Muscle of leg (tissue), 16 donors: ENCODE measurements around the gene GAP43. TPM values are rescaled to one million over a fixed set of nuclear protein-coding genes. Genes with fewer than 3 reads are reported as not detected.

Source experiments
- DNase-seq: peaks from one replicate; pipeline ENCODE4 v3.0.0; 2013
- H3K27ac ChIP-seq: one replicate; pipeline ENCODE4 v1.5.1; 2013; ENCODE audit warnings: mild to moderate bottlenecking, low read length, control low read depth
- H3K27me3 ChIP-seq: one replicate; pipeline ENCODE4 v1.6.1; 2013; ENCODE audit warnings: low read length; ENCODE audit not compliant: control insufficient read depth, insufficient read depth
- H3K36me3 ChIP-seq: one replicate; pipeline ENCODE4 v1.6.1; 2013; ENCODE audit warnings: low read length; ENCODE audit not compliant: control insufficient read depth, insufficient read depth
- H3K4me1 ChIP-seq: one replicate; pipeline ENCODE4 v1.6.1; 2013; ENCODE audit warnings: low read length; ENCODE audit not compliant: control insufficient read depth, insufficient read depth
- H3K4me3 ChIP-seq: one replicate; pipeline ENCODE4 v1.5.1; 2013; ENCODE audit warnings: low read length, control low read depth
- H3K9me3 ChIP-seq: replicated peaks from 2 replicates; pipeline ENCODE4 v1.6.1; 2013; ENCODE audit warnings: low read depth, low read length; ENCODE audit not compliant: control insufficient read depth
- WGBS: methylation state at CpG from one replicate; pipeline ENCODE4 v1.1.5; 2013; ENCODE audit warnings: missing lambda C conversion rate; ENCODE audit not compliant: insufficient coverage; 5-methylcytosine and 5-hydroxymethylcytosine counted together
- long read RNA-seq, 11 donors: transcript quantifications; one replicate each; lab custom pipeline, GENCODE V29; 2026
- polyA plus RNA-seq, 8 donors: library from polyadenylated mRNA; unstranded; fragments of 120-200 nt; gene quantifications; one replicate each; pipeline versions ENCODE4 v1.2.1 to v1.2.3, GENCODE V29; 2013; ENCODE audit warnings: inconsistent platforms in 1 of 8, low replicate concordance in 1 of 8; ENCODE audit not compliant: insufficient read length in 8 of 8, insufficient read depth in 1 of 8
- total RNA-seq: library from RNA; stranded (reverse); fragments of 120-200 nt; gene quantifications from one replicate; pipeline ENCODE4 v1.2.4, GENCODE V29; 2013

GAP43 gene, protein sequence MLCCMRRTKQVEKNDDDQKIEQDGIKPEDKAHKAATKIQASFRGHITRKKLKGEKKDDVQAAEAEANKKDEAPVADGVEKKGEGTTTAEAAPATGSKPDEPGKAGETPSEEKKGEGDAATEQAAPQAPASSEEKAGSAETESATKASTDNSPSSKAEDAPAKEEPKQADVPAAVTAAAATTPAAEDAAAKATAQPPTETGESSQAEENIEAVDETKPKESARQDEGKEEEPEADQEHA
- total RNA-seq (4.3 TPM), polyA plus RNA-seq (1 to 10 TPM; 1.7 to 9.8 (median 3.4) TPM)
- long read RNA-seq, donor 1, result 0 reads
- long read RNA-seq, donor 2, result 0 reads
- long read RNA-seq, donor 3, partial matches to known transcripts, result 0 of 1 reads
- long read RNA-seq, donor 3, other reads (novel, unspliced or antisense), result 0 of 1 reads
- long read RNA-seq, donor 4, partial matches to known transcripts, result 0 of 1 reads
- long read RNA-seq, donor 4, other reads (novel, unspliced or antisense), result 0 of 1 reads
- long read RNA-seq, donor 5, transcript GAP43-201 (3 exons, 1,691 nt), result major isoform, 11 of 11 reads
- long read RNA-seq, donor 5, partial matches to known transcripts, result 0 of 11 reads
- long read RNA-seq, donor 5, other reads (novel, unspliced or antisense), result 0 of 11 reads
- long read RNA-seq, donor 6, partial matches to known transcripts, result 0 of 1 reads
- long read RNA-seq, donor 6, other reads (novel, unspliced or antisense), result 0 of 1 reads
- long read RNA-seq, donor 7, transcript GAP43-201 (3 exons, 1,691 nt), result major isoform, 5 of 5 reads
- long read RNA-seq, donor 7, partial matches to known transcripts, result 0 of 5 reads
- long read RNA-seq, donor 7, other reads (novel, unspliced or antisense), result 0 of 5 reads
- long read RNA-seq, donor 8, result 0 reads
- long read RNA-seq, donor 9, partial matches to known transcripts, result 0 of 1 reads
- long read RNA-seq, donor 9, other reads (novel, unspliced or antisense), result 0 of 1 reads
- long read RNA-seq, donor 10, result 0 reads
- long read RNA-seq, donor 11, partial matches to known transcripts, result 0 of 4 reads
- long read RNA-seq, donor 11, other reads (novel, unspliced or antisense), result 0 of 4 reads

DNA sequence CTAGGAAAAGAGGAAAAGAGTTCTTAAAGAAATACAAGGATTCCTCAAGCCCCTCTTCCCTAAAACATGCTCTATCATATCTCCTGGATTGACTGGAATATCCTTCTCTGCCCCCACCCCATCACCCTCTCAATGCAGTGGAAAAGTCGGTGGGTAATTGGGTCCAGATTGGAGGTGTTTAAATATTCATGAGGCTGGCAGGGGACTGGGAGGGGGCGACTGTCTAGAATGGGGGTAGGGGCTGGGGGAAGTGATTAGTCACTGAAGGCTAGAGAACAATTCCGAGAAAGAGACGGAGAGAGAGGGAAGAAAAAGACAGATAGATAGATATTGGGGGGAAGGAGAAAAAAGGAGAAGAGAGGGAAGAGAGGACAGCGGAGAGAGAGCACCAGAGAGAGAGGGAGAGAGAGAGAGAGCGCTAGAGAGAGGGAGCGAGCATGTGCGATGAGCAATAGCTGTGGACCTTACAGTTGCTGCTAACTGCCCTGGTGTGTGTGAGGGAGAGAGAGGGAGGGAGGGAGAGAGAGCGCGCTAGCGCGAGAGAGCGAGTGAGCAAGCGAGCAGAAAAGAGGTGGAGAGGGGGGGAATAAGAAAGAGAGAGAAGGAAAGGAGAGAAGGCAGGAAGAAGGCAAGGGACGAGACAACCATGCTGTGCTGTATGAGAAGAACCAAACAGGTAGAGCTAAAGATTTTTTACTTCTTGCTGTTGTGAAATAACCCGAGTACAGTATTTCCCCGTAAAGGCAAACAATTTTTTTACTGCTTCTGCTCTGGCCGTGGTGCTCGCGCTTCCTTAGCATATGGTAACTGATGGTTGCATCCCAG is at the start of gene GAP43:
Gene GAP43 (plus strand): TSS at position 467 of the 825 bp plus-strand sequence. CDS start 180 bp downstream, at position 647.
- peaks cover 17% of the 10 kb centered on the region for H3K27me3 ChIP-seq
- peak within 1 kb of the TSS; percentile 39 for H3K4me3 ChIP-seq
- H3K9me3 ChIP-seq, result no peaks in the 10 kb centered on the region
- DNase-seq, result peak; percentile 77
- 2% methylated on average over 17 of the region's 20 CpGs for WGBS
- no peaks in the 10 kb centered on the region for H3K36me3 ChIP-seq
- H3K27ac ChIP-seq, result no peak within 1 kb of the TSS
- peaks cover 9% of the 10 kb centered on the region for H3K4me1 ChIP-seq

DNA sequence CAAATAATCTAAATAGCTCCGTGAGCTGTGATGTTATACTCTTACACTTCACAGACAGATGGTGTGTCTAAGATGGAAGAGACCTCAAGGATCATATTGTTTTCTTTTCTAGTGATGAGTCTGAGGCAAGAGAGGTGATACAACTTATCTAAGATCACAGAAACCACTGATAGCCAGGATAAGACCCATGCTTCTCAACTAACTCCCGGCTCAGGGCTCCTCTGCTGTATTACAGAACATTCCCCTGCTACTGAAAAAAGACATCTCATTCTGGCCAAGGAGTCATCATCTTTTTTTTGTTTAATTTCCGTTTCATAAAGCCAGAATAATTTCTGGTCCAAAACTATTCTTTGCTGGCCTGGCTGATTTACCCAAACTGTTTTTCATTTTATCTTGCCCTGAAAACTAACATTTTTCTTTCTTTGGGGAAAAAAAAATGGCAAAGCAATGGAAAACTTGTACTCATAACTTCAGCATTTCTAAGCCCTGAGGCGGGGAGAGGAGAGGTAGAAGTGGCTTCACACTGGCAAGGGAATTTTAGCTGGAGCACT is 46.9 kb upstream of the GAP43 start:
- no peaks in the 10 kb centered on the region for H3K9me3 ChIP-seq
- WGBS, result 30% methylated on average over 3 of the region's 4 CpGs
- peak; percentile 86 for DNase-seq
- no peak overlapping the region for H3K27ac ChIP-seq
- no peaks in the 10 kb centered on the region for H3K27me3 ChIP-seq
- H3K4me3 ChIP-seq, result no peak overlapping the region
- no peaks in the 10 kb centered on the region for H3K36me3 ChIP-seq
- no peaks in the 10 kb centered on the region for H3K4me1 ChIP-seq

DNA sequence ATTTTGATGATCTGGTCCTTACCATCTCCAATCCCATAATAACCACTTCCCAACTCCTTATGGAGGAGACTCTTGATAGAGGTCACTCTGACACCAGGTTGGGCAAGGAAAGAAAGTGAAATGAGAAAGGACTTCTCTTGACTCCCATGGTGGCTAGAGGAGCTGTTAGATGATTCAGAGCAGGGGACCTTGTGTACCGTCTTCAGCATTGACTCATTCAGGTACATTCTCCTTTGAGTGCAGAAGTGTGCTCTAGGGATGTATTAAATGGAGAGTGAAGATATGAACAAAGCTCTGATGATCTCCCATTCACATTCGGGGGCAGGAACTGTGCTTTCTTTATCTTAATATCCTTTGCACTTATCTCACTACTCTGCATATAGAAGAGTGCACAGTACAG is 46.3 kb upstream of the GAP43 start:
- no peak overlapping the region for H3K27ac ChIP-seq

DNA sequence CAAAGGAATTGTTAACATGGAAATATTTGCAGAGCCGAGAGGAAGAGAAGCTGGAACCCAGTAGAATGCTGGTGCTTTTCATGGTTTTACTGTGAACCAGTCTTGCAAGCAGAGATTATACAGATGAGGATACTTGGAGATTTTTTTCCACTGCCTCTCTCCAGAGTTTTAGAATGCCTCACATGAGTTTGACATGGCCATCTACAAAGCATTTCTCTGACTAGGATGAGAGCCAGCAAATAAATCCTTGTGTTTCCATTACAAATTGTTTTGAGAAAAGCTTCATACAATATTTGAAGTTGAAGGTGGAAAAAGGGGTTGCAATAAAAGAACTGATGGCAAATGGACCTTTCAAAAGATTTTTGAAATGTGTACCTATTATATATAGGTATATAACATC is 45.0 kb upstream of the GAP43 start:
- H3K4me3 ChIP-seq, result no peak overlapping the region
- WGBS, result 100% methylated on average over 1 of the region's 1 CpG
- H3K36me3 ChIP-seq, result no peaks in the 10 kb centered on the region
- H3K27ac ChIP-seq, result no peak overlapping the region
- no peaks in the 10 kb centered on the region for H3K4me1 ChIP-seq
- no peaks in the 10 kb centered on the region for H3K9me3 ChIP-seq
- no peaks in the 10 kb centered on the region for H3K27me3 ChIP-seq
- DNase-seq, result peak; percentile 62

More for the DNA sequence above, 46.3 kb upstream of the GAP43 start:
- H3K36me3 ChIP-seq, result no peaks in the 10 kb centered on the region
- H3K4me3 ChIP-seq, result no peak overlapping the region
- no peaks in the 10 kb centered on the region for H3K4me1 ChIP-seq
- 80% methylated on average over 1 of the region's 2 CpGs for WGBS
- DNase-seq, result no peak
- no peaks in the 10 kb centered on the region for H3K9me3 ChIP-seq
- no peaks in the 10 kb centered on the region for H3K27me3 ChIP-seq

DNA sequence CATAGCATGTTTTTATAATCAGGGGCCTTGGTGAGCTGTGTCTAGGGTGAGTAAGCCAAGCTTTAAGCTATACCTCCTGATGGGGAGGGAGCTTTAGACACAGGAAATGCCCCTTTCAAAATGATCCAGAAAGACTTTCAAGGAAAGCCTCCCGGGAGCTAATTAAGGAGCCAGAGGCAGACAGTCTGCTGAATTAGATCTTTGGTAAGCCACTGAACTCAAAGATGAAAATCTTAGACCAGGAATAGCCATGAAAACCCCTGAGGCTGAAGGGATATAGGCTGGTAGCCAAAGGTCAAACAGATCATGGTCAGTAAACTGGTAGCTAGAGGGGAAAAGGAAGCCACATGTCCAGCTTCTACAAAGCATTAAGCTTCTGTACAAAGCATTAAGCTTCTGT is 42.7 kb upstream of the GAP43 start:
- no peaks in the 10 kb centered on the region for H3K9me3 ChIP-seq
- 14% methylated on average over 1 of the region's 1 CpG for WGBS
- DNase-seq, result peak; percentile 28
- no peak overlapping the region for H3K4me3 ChIP-seq
- H3K27ac ChIP-seq, result no peak overlapping the region
- no peaks in the 10 kb centered on the region for H3K36me3 ChIP-seq
- no peaks in the 10 kb centered on the region for H3K4me1 ChIP-seq
- no peaks in the 10 kb centered on the region for H3K27me3 ChIP-seq

DNA sequence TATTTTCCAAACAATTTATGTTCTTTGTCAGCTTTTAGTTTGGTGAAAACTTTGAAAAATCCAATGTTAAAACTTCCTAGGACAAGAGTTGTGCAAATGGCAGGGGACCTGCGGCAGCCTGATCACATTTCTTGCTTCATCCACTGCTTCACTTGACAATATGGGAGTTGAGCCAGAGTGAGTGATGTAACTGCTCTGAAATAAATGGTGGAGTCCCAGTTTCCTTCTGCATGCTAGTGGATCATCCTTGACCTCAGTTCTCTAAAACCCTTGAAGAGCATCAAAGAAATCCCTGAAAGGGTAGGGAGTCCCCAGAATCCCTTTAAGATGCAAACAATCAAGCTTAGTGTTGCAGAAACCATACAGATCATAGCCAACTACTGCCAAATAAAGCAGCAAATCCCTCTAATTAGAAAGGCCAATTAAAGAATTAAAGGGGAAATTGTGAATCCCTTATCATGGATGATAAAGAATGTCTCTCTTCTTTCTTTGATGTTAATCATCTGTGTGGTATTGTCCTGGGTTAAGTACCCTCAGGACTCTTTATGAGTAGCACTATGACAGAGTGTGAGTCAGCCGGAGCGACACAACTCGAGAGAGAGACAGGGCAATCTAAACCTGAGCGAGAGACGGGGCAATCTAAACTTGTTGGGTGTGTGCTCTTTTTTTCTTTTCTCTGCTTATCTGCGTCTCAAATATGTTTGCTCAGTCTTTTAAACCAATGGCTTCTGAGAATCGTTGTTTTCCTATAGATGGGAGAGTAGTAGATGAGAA is 41.8 kb upstream of the GAP43 start:
- H3K4me3 ChIP-seq, result no peak overlapping the region
- no peaks in the 10 kb centered on the region for H3K27me3 ChIP-seq
- H3K4me1 ChIP-seq, result no peaks in the 10 kb centered on the region
- 89% methylated on average over 5 of the region's 8 CpGs for WGBS
- no peak overlapping the region for H3K27ac ChIP-seq
- DNase-seq, result peak; percentile 55
- H3K9me3 ChIP-seq, result no peaks in the 10 kb centered on the region
- no peaks in the 10 kb centered on the region for H3K36me3 ChIP-seq

DNA sequence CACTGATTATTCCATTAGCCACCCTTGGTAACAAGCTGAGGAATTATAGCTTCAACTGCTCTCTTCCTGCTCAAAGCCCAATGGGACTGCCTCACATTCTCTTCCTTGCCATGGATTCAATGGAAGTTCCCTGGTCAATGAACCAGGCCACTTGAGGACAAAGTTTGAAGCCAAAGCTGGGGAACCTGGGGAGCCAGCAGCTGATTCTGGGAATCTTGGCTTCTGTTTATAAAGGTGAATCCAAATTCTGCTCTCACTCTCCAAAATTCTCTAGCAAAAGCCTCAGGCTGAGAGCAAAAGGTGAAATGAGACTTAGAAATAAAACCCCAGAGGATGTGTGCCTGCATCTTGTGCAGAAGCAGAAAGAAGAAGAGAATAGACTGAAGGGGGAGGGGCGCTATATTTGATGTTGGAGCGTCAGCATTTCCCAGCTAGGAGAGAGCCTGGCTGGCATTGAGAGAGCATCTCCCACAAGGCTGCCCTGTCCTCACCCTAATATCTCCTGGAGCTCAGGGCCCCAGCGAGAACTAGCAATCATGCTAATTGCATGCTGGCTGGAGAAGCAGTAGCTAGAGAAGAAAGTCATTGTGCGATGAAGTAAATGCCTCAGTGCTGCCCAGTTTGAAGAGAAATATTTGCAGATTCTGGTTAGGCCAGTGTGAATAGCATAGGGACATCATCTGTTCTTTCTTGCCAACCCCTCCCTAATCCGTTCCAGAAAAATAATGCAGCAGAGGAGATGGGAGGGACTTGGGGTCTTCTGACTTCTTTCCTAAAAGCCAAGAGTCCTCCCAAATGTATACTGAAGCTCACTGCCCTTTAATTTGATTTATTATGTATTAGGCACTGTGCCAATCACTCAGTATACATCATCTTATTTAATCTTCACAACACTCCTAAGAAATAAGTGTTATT is 34.9 kb upstream of the GAP43 start:
- Histone ChIP-seq H3K36me3 (no peaks in the 10 kb centered on the region), H3K4me3 (no peak overlapping the region), H3K27ac (no peak overlapping the region), H3K4me1 (no peaks in the 10 kb centered on the region), H3K9me3 (no peaks in the 10 kb centered on the region), H3K27me3 (no peaks in the 10 kb centered on the region)
- 80% methylated on average over 1 of the region's 5 CpGs for WGBS
- DNase-seq, result peak; percentile 75

DNA sequence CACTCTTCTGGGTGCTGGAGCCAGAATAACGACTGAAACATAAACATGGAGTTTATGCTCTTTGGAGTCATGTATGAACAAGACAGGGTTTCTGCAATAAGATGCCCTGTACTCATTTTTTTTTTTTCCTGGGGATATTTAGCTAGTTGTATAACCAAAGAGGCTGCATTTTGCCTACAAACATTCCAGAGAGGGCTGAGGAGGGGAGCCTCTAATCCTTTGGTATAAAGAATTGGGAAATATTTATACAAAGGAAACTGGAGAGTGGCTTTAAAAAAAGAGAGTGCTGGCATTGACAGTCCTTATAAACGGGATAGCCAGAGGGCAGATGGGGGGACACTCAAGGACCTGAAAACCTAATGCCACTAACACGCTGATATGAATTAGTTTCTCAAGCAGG is 32.4 kb upstream of the GAP43 start:
- Histone ChIP-seq H3K27me3 (no peaks in the 10 kb centered on the region), H3K27ac (no peak overlapping the region), H3K4me1 (no peaks in the 10 kb centered on the region), H3K4me3 (no peak overlapping the region), H3K9me3 (peaks cover 12% of the 10 kb centered on the region), H3K36me3 (no peaks in the 10 kb centered on the region)
- 63% methylated on average over 2 of the region's 3 CpGs for WGBS
- no peak for DNase-seq
